PC-9 (cell line): ENCODE data around the gene LEFTY1. TPM values are rescaled to one million over a fixed set of nuclear protein-coding genes. Genes with fewer than 3 reads are reported as not detected.
A peak's percentile ranks its signal among the peaks of the same experiment; 100 is the strongest.

Experiments used
- BruUV-seq: library from RNA; stranded (reverse); fragments of 400-500 nt; replicated peaks from 2 replicates; lab custom pipeline; 2021; lab: Mats Ljungman, UMichigan
- CTCF ChIA-PET: fragments of 300-600 bp; sonication (Branson Sonifier 250); formaldehyde crosslinking; loops from one replicate; lab custom pipeline; 2022; ENCODE audit warnings: antibody characterized with exemption; lab: Charles Lee
- POLR2A ChIA-PET: fragments of 300-600 bp; sonication (Branson Sonifier 250); formaldehyde crosslinking; loops from one replicate; lab custom pipeline; 2022; ENCODE audit warnings: antibody characterized with exemption; ENCODE audit not compliant: unreplicated experiment; lab: Charles Lee
- DNase-seq, 2 experiments: peaks; one replicate each; pipeline versions ENCODE4 v3.0.0 to v3.0.0-alpha.2; 2015 to 2022; ENCODE audit warnings: mixed read lengths in 1 of 2
- H2AFZ ChIP-seq: fragments of 200-600 bp; sonication (generic); 2 replicates; pipeline ENCODE4 v1.8.1; 2017; ENCODE audit warnings: antibody characterized with exemption
- H3F3A ChIP-seq: fragments of 200-600 bp; sonication (generic); 2 replicates; pipeline ENCODE4 v1.8.1; 2017; ENCODE audit warnings: antibody characterized with exemption, mild to moderate bottlenecking, low read depth; ENCODE audit not compliant: insufficient read depth
- H3K27ac ChIP-seq: fragments of 200-600 bp; sonication (generic); 2 replicates; pipeline ENCODE4 v1.6.1; 2016; ENCODE audit warnings: mixed run types
- H3K27me3 ChIP-seq: fragments of 200-600 bp; sonication (generic); 2 replicates; pipeline ENCODE4 v1.6.1; 2016; ENCODE audit warnings: low read depth, mixed run types; ENCODE audit not compliant: insufficient read depth
- H3K36me3 ChIP-seq: fragments of 200-600 bp; sonication (generic); 2 replicates; pipeline ENCODE4 v1.6.1; 2016; ENCODE audit warnings: low read depth, mixed run types
- H3K4me1 ChIP-seq: fragments of 200-600 bp; sonication (generic); replicated peaks from 2 replicates; pipeline ENCODE4 v1.6.1; 2016; ENCODE audit warnings: mixed run types; ENCODE audit not compliant: insufficient read depth
- H3K4me2 ChIP-seq: fragments of 200-600 bp; sonication (generic); 2 replicates; pipeline ENCODE4 v1.6.1; 2017; ENCODE audit warnings: mixed run types
- H3K4me3 ChIP-seq: fragments of 200-600 bp; sonication (generic); 2 replicates; pipeline ENCODE4 v1.6.1; 2016; ENCODE audit warnings: mixed run types
- H3K79me2 ChIP-seq: fragments of 200-600 bp; sonication (generic); 2 replicates; pipeline ENCODE4 v1.6.1; 2017; ENCODE audit warnings: low read depth, mixed run types
- H3K9me2 ChIP-seq: fragments of 200-600 bp; sonication (generic); 2 replicates; pipeline ENCODE4 v1.8.1; 2017; ENCODE audit warnings: mild to moderate bottlenecking; ENCODE audit not compliant: insufficient read depth
- H3K9me3 ChIP-seq: fragments of 200-600 bp; sonication (generic); 2 replicates; pipeline ENCODE4 v1.8.1; 2016; ENCODE audit warnings: low read depth; ENCODE audit not compliant: insufficient read depth
- H4K20me1 ChIP-seq: fragments of 200-600 bp; sonication (generic); 2 replicates; pipeline ENCODE4 v1.8.1; 2017; ENCODE audit not compliant: insufficient read depth
- EZH2 ChIP-seq: fragments of 200-600 bp; sonication (generic); IDR thresholded peaks from 2 replicates; pipeline ENCODE4 v1.8.0; 2017; ENCODE audit warnings: antibody characterized with exemption, low read depth
- intact Hi-C: fragments of 100-400 bp; cut with micrococcal nuclease; formaldehyde crosslinking; loops from one replicate; pipeline ENCODE4 v1.10.0; 2022; ENCODE audit not compliant: unreplicated experiment
- total RNA-seq: library from RNA; stranded (reverse); gene quantifications from 2 replicates; pipeline ENCODE4 v1.2.3, GENCODE V29; 2021
- TF ChIP-seq, protein P1 (sequence below): fragments of 200-600 bp; sonication (generic); conservative IDR thresholded peaks from 2 replicates; pipeline ENCODE4 v1.6.1; 2017; ENCODE audit warnings: mixed run types, antibody characterized with exemption, mild to moderate bottlenecking, moderate library complexity

The LEFTY1 gene
- total RNA-seq, 1 experiment from 2014 or later: not detected

DNA sequence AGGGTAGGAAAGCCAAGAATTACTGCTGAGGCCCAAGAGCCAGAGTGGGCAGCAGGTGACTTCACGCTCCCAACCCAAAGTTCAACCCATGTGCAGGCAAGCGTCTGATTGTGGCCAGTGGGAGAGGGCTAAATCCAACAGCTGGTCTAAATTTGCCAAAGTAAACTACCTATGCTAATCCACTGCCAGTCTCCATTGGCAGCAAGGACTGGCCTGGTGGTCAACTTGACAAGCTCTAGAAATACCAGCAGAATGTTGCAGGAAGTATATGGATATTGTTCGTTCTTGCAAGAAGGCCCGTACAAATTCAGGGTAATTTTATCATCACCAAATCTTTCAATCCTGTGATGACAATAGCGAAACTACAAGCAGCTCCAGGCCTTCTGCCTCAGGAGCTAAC is 8.3 kb downstream of the LEFTY1 start:
- BruUV-seq: TSS peak; percentile 41
- Histone ChIP-seq H3K4me1 (peaks cover 62% of the 10 kb centered on the region), H2AFZ (no peak overlapping the region), H3K9me3 (no peaks in the 10 kb centered on the region), H3K4me2 (peak overlapping the region; percentile 94), H3K36me3 (peaks cover 6% of the 10 kb centered on the region; the same call in 1 of the 2 replicates), H3K4me3 (peak overlapping the region; percentile 92; the same call in 1 of the 2 replicates), H4K20me1 (0 out of 2 replicates have a peak, but pooled peaks cover 12% of the 10 kb centered on the region), H3K9me2 (no peaks in the 10 kb centered on the region), H3K27ac (peak overlapping the region; percentile 75), H3F3A (peaks cover 48% of the 10 kb centered on the region), H3K27me3 (no peaks in the 10 kb centered on the region), H3K79me2 (peaks cover 56% of the 10 kb centered on the region)
- intact Hi-C loops: loop anchor here (2.0 to 5.0 kb wide), 2 partner anchors 96 to 182 kb away; partner anchors contain the start of gene H3-3A
- TF ChIP-seq, protein P1, sequence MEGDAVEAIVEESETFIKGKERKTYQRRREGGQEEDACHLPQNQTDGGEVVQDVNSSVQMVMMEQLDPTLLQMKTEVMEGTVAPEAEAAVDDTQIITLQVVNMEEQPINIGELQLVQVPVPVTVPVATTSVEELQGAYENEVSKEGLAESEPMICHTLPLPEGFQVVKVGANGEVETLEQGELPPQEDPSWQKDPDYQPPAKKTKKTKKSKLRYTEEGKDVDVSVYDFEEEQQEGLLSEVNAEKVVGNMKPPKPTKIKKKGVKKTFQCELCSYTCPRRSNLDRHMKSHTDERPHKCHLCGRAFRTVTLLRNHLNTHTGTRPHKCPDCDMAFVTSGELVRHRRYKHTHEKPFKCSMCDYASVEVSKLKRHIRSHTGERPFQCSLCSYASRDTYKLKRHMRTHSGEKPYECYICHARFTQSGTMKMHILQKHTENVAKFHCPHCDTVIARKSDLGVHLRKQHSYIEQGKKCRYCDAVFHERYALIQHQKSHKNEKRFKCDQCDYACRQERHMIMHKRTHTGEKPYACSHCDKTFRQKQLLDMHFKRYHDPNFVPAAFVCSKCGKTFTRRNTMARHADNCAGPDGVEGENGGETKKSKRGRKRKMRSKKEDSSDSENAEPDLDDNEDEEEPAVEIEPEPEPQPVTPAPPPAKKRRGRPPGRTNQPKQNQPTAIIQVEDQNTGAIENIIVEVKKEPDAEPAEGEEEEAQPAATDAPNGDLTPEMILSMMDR: no peak
- no peak for TF ChIP-seq EZH2
- DNase-seq: no peak
- ChIA-PET POLR2A (interaction anchor here (1.0 kb wide), 1 partner anchor 23 kb away, joined by 8 read pairs; no protein-coding TSS in a partner anchor), CTCF (interaction anchor here (0.6 kb wide), 1 partner anchor 9 kb away, joined by 3 read pairs; no protein-coding TSS in a partner anchor)

DNA sequence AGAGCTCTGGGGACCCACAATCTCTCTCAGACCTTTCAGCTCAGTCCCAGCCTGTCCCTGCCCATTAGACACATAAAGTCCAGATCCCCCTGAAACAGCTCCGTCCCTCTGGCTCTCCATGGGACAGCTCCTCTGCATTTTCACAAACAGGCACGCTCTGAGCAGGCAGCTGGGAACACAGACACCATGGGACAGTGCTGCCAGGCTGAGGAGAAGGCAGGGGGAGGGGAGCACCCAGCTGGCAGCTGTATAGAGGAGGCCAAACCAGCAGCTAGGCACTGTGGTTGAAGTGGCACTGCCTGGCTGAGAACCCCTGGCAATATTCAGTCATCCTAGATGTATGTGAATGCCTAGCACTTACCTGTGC is 8.7 kb downstream of the LEFTY1 start:
- peak overlapping the region; percentile 94 for H3K4me2 ChIP-seq

DNA sequence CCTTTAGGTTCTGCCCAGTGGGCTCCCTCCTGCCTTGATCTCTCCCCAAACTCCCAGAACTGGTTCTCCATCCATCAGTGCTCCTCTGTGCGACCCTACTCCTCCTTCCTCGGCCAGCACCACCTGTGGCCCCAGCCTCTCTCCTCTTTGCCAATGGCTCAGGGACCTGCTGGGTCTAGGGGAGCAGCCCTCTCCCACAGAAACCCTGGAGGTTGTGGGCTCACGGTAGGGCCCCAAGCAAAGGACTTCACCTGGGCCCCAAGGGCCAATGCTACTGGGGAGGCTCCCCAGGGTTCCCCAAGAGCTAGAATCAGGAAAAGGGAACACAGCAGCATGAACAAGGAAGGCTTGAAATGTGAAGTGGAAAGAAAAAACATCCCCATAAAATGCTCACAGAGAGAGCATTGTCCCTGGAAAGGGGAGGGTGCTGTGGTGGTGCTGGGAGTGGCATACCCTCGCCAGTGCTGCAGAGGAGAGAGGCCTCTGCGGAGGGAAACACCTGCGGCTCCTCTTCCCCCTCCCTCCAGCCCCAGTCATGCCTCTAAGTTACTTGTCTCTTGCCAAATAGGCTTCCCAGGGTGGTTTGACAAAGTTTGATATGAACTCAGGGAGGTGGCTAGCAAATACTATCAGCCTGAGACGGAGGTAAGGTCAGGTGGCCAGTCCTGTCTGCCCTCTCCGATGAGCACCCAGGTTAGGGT is 9.3 kb downstream of the LEFTY1 start:
- DNase-seq: peak; percentile 54 to 72
- H3K79me2 ChIP-seq: peaks cover 56% of the 10 kb centered on the region
- no peaks in the 10 kb centered on the region for H3K27me3 ChIP-seq
- TF ChIP-seq EZH2: no peak
- TF ChIP-seq, protein P1: no peak
- H3K4me3 ChIP-seq: no peak overlapping the region
- no peaks in the 10 kb centered on the region for H3K9me2 ChIP-seq
- ChIA-PET POLR2A (interaction anchor here (0.6 kb wide), 1 partner anchor 414 kb away, joined by 3 read pairs; no protein-coding TSS in a partner anchor), CTCF (interaction anchor here (0.6 kb wide), 1 partner anchor 8 kb away, joined by 3 read pairs; no protein-coding TSS in a partner anchor)
- peaks cover 69% of the 10 kb centered on the region for H3K4me1 ChIP-seq
- peak overlapping the region; percentile 94 for H3K4me2 ChIP-seq
- intact Hi-C loops: loop anchor here (2.0 to 5.0 kb wide), 3 partner anchors 97 to 222 kb away; partner anchors contain the start of gene H3-3A
- H4K20me1 ChIP-seq: 0 out of 2 replicates have a peak, but pooled peaks cover 12% of the 10 kb centered on the region
- H3K36me3 ChIP-seq: peaks cover 6% of the 10 kb centered on the region; the same call in 1 of the 2 replicates
- H3K9me3 ChIP-seq: no peaks in the 10 kb centered on the region
- H3F3A ChIP-seq: peaks cover 56% of the 10 kb centered on the region
- BruUV-seq: no TSS peak
- H2AFZ ChIP-seq: no peak overlapping the region
- H3K27ac ChIP-seq: no peak overlapping the region

More for the DNA sequence above, 8.7 kb downstream of the LEFTY1 start:
- intact Hi-C loops: loop anchor here (2.0 to 5.0 kb wide), 2 partner anchors 97 to 182 kb away; partner anchors contain the start of gene H3-3A
- ChIA-PET POLR2A (interaction anchor here (0.6 kb wide), 1 partner anchor 415 kb away, joined by 3 read pairs; no protein-coding TSS in a partner anchor), CTCF (interaction anchor here (0.6 kb wide), 1 partner anchor 8 kb away, joined by 3 read pairs; no protein-coding TSS in a partner anchor)
- Histone ChIP-seq H4K20me1 (0 out of 2 replicates have a peak, but pooled peaks cover 12% of the 10 kb centered on the region), H2AFZ (no peak overlapping the region), H3K27me3 (no peaks in the 10 kb centered on the region), H3K27ac (no peak overlapping the region), H3F3A (peaks cover 51% of the 10 kb centered on the region), H3K79me2 (peaks cover 56% of the 10 kb centered on the region), H3K36me3 (peaks cover 6% of the 10 kb centered on the region; the same call in 1 of the 2 replicates), H3K4me3 (no peak overlapping the region), H3K9me2 (no peaks in the 10 kb centered on the region), H3K4me1 (peaks cover 64% of the 10 kb centered on the region), H3K9me3 (no peaks in the 10 kb centered on the region)
- TF ChIP-seq, protein P1: no peak
- TF ChIP-seq EZH2: no peak
- DNase-seq: no peak
- no TSS peak for BruUV-seq
